H1 (cell line): ENCODE measurements around the gene NMUR1. TPM values are rescaled to one million over a fixed set of nuclear protein-coding genes. Genes with fewer than 3 reads are reported as not detected.

ENCODE experiments used
- CTCF ChIA-PET: fragments of 300-600 bp; sonication (Branson Sonifier 250); formaldehyde crosslinking; loops from one replicate; lab custom pipeline; 2021; ENCODE audit not compliant: partially characterized antibody; lab: Charles Lee
- POLR2A ChIA-PET: fragments of 300-600 bp; sonication (Branson Sonifier 250); formaldehyde crosslinking; loops from one replicate; lab custom pipeline; 2021; ENCODE audit warnings: inconsistent platforms; ENCODE audit not compliant: partially characterized antibody; lab: Charles Lee
- DNase-seq, 2 experiments: peaks; one replicate each; pipeline versions ENCODE4 v3.0.0 to v3.0.0-alpha.2; 2010 to 2022; ENCODE audit warnings: low spot score in 2 of 2, low read depth in 1 of 2, mixed read lengths in 1 of 2
- FAIRE-seq: peaks from 2 replicates; lab custom pipeline; 2011; peaks lifted over from hg19 to GRCh38; lab: Jason Lieb, UNC
- H2AFZ ChIP-seq: 2 replicates; pipeline ENCODE4 v1.8.1; 2012; ENCODE audit warnings: low read length, inconsistent platforms
- H2AK5ac ChIP-seq: 2 replicates; pipeline ENCODE4 v1.6.1; 2013; ENCODE audit warnings: low read depth, low read length
- H2BK120ac ChIP-seq: replicated peaks from 2 replicates; pipeline ENCODE3; 2013; ENCODE audit warnings: low read depth, low read length, inconsistent platforms
- H2BK12ac ChIP-seq: 2 replicates; pipeline ENCODE4 v1.6.1; 2013; ENCODE audit warnings: low read depth, low read length
- H2BK15ac ChIP-seq: 2 replicates; pipeline ENCODE4 v1.6.1; 2013; ENCODE audit warnings: low read length
- H2BK20ac ChIP-seq: 2 replicates; pipeline ENCODE4 v1.6.1; 2013; ENCODE audit warnings: low read length
- H2BK5ac ChIP-seq: 2 replicates; pipeline ENCODE4 v1.6.1; 2013; ENCODE audit warnings: low read depth, low read length
- H3K14ac ChIP-seq: 2 replicates; pipeline ENCODE4 v1.6.1; 2013; ENCODE audit warnings: inconsistent platforms; ENCODE audit not compliant: insufficient read length
- H3K18ac ChIP-seq: 2 replicates; pipeline ENCODE4 v1.6.1; 2013; ENCODE audit warnings: low read length; ENCODE audit errors: extremely low read depth
- H3K23ac ChIP-seq: 2 replicates; pipeline ENCODE4 v1.6.1; 2013; ENCODE audit warnings: inconsistent platforms; ENCODE audit not compliant: insufficient read length
- H3K23me2 ChIP-seq: 2 replicates; pipeline ENCODE4 v1.6.1; 2013; ENCODE audit warnings: low read depth, low read length
- H3K27ac ChIP-seq: 2 replicates; pipeline ENCODE4 v1.6.1; 2011; ENCODE audit warnings: low read depth, low read length, inconsistent platforms
- H3K27me3 ChIP-seq, 4 experiments: replicated peaks in 1 of 4; 1 replicate in 1 of 4; 2 replicates in 3 of 4; pipeline versions ENCODE4 v1.6.1 to v1.8.1; 2011 to 2013; ENCODE audit warnings: low read length in 3 of 4, mild to moderate bottlenecking in 3 of 4, inconsistent platforms in 2 of 4, mixed read lengths in 2 of 4, moderate library complexity in 1 of 4; ENCODE audit not compliant: control insufficient read depth in 3 of 4, insufficient read depth in 3 of 4; ENCODE audit errors: extremely low read depth in 1 of 4
- H3K36me3 ChIP-seq, 4 experiments: 2 replicates each; pipeline versions ENCODE4 v1.6.1 to v1.8.1; 2011 to 2013; ENCODE audit warnings: mild to moderate bottlenecking in 4 of 4, low read length in 3 of 4, moderate library complexity in 2 of 4, control low read depth in 1 of 4, inconsistent platforms in 1 of 4; ENCODE audit not compliant: insufficient read depth in 4 of 4, control insufficient read depth in 2 of 4
- H3K4ac ChIP-seq: replicated peaks from 2 replicates; pipeline ENCODE3; 2013; ENCODE audit warnings: low read length, low read depth, mixed read lengths, inconsistent platforms; ENCODE audit not compliant: insufficient read length
- H3K4me1 ChIP-seq, 4 experiments: replicated peaks in 1 of 4; 1 replicate in 1 of 4; 2 replicates in 3 of 4; pipeline versions ENCODE4 v1.6.1 to v1.8.1; 2011 to 2013; ENCODE audit warnings: low read length in 3 of 4, inconsistent platforms in 2 of 4, mixed read lengths in 1 of 4; ENCODE audit not compliant: insufficient read depth in 4 of 4, control insufficient read depth in 3 of 4
- H3K4me2 ChIP-seq, 2 experiments: 2 replicates each; pipeline versions ENCODE4 v1.6.1 to v1.8.1; 2011 to 2013; ENCODE audit warnings: low read depth in 2 of 2, low read length in 2 of 2, control low read depth in 1 of 2, inconsistent platforms in 1 of 2, mild to moderate bottlenecking in 1 of 2; ENCODE audit not compliant: insufficient read depth in 1 of 2
- H3K4me3 ChIP-seq, 4 experiments: fragments of 200-600, 300-600 bp in 1 of 4; sonication (generic), shearing (Covaris generic), sonication (Bioruptor Twin) in 1 of 4; 2 replicates each; pipeline versions ENCODE4 v1.5.1 to v1.8.1; 2011 to 2016; ENCODE audit warnings: low read length in 4 of 4, low read depth in 3 of 4, control low read depth in 2 of 4, inconsistent platforms in 2 of 4, mild to moderate bottlenecking in 2 of 4, mixed read lengths in 1 of 4, moderate library complexity in 1 of 4; ENCODE audit not compliant: insufficient read depth in 2 of 4; ENCODE audit errors: extremely low read depth in 1 of 4
- H3K56ac ChIP-seq: replicated peaks from 2 replicates; pipeline ENCODE3; 2013; ENCODE audit warnings: low read depth, mild to moderate bottlenecking, mixed read lengths, low read length, inconsistent platforms; ENCODE audit not compliant: insufficient read length
- H3K79me1 ChIP-seq: 2 replicates; pipeline ENCODE4 v1.6.1; 2013; ENCODE audit warnings: low read depth, low read length, control low read depth
- H3K79me2 ChIP-seq, 2 experiments: 2 replicates each; pipeline versions ENCODE4 v1.6.1 to v1.8.1; 2012 to 2013; ENCODE audit warnings: low read length in 2 of 2, mild to moderate bottlenecking in 2 of 2, inconsistent platforms in 1 of 2; ENCODE audit not compliant: insufficient read depth in 2 of 2, control insufficient read depth in 1 of 2
- H3K9ac ChIP-seq, 4 experiments: replicated peaks in 1 of 4; 1 replicate in 1 of 4; 2 replicates in 3 of 4; pipeline versions ENCODE4 v1.6.1 to v1.8.1; 2011 to 2013; ENCODE audit warnings: low read depth in 3 of 4, low read length in 3 of 4, control low read depth in 2 of 4, mild to moderate bottlenecking in 2 of 4, moderate library complexity in 2 of 4, inconsistent platforms in 1 of 4; ENCODE audit errors: extremely low read depth in 1 of 4
- H3K9me3 ChIP-seq, 2 experiments: 2 replicates each; pipeline versions ENCODE4 v1.6.1 to v1.8.1; 2012 to 2013; ENCODE audit warnings: mild to moderate bottlenecking in 2 of 2, moderate library complexity in 2 of 2, control low read depth in 1 of 2, inconsistent platforms in 1 of 2, low read depth in 1 of 2, low read length in 1 of 2, mixed read lengths in 1 of 2; ENCODE audit not compliant: insufficient read depth in 2 of 2
- H4K20me1 ChIP-seq, 2 experiments: replicated peaks in 1 of 2; 2 replicates each; pipeline versions ENCODE3 to v1.8.1; 2011 to 2013; ENCODE audit warnings: inconsistent platforms in 2 of 2, low read length in 2 of 2, mild to moderate bottlenecking in 1 of 2; ENCODE audit not compliant: insufficient read depth in 2 of 2, control insufficient read depth in 1 of 2
- H4K5ac ChIP-seq: 2 replicates; pipeline ENCODE4 v1.6.1; 2013; ENCODE audit warnings: low read length, low read depth, mixed read lengths, inconsistent platforms; ENCODE audit not compliant: insufficient read length
- H4K8ac ChIP-seq: 2 replicates; pipeline ENCODE4 v1.8.0; 2013; ENCODE audit warnings: mild to moderate bottlenecking, moderate library complexity, low read length, inconsistent platforms; ENCODE audit not compliant: insufficient read depth; ENCODE audit errors: extremely low read depth
- H4K91ac ChIP-seq: replicated peaks from 2 replicates; pipeline ENCODE3; 2013; ENCODE audit warnings: low read length, mixed read lengths, inconsistent platforms; ENCODE audit not compliant: insufficient read length
- RBBP5 ChIP-seq: IDR thresholded peaks from 2 replicates; pipeline ENCODE4 v1.7.1; 2012; ENCODE audit warnings: low read depth, mild to moderate bottlenecking, inconsistent platforms, low read length, moderate library complexity, borderline replicate concordance
- ZNF274 ChIP-seq: IDR thresholded peaks from 2 replicates; pipeline ENCODE4 v1.7.0; 2012; ENCODE audit warnings: low read length, borderline replicate concordance; ENCODE audit errors: extremely low read depth
- WGBS, 2 experiments: shearing (Covaris generic) in 1 of 2; methylation state at CpG; one replicate each; pipeline versions ENCODE4 v1.1.6 to v1.1.7; 2013 to 2015; ENCODE audit warnings: low lambda C conversion rate in 2 of 2, mixed read lengths in 2 of 2, inconsistent platforms in 1 of 2, low coverage in 1 of 2, missing lambda C conversion rate in 1 of 2; ENCODE audit not compliant: insufficient replicate concordance in 2 of 2, insufficient coverage in 1 of 2, insufficient read length in 1 of 2; ENCODE audit errors: extremely low coverage in 1 of 2, missing lambda C conversion rate in 1 of 2; 5-methylcytosine and 5-hydroxymethylcytosine counted together
- polyA plus RNA-seq, 7 experiments: library from polyadenylated mRNA; depleted of rRNA in 3 of 7; stranded (reverse) in 5 of 7; unstranded in 2 of 7; fragments of >200 nt in 5 of 7; fragments of 200-250 nt in 2 of 7; gene quantifications; 1 replicate in 5 of 7; 2 replicates in 1 of 7; 4 replicates in 1 of 7; pipeline versions ENCODE4 v1.2.1 to v1.2.3, GENCODE V29; 2011 to 2013; ENCODE audit warnings: missing spikeins in 2 of 7, mixed read lengths in 2 of 7
- total RNA-seq: library from RNA; stranded (reverse); fragmentation: NEBNext Ultra II Directional; extraction: Animal tissue kit (Norgen Biotek cat#: 25700); gene quantifications from 2 replicates; pipeline ENCODE4 v1.2.1, GENCODE V29; 2021

NMUR1 gene
- total and polyA plus RNA-seq, 2 of the 8 experiments (the other 6 are each of a cell fraction or from before 2014, with no cell fraction given) = 0.56 to 1.5 TPM

DNA sequence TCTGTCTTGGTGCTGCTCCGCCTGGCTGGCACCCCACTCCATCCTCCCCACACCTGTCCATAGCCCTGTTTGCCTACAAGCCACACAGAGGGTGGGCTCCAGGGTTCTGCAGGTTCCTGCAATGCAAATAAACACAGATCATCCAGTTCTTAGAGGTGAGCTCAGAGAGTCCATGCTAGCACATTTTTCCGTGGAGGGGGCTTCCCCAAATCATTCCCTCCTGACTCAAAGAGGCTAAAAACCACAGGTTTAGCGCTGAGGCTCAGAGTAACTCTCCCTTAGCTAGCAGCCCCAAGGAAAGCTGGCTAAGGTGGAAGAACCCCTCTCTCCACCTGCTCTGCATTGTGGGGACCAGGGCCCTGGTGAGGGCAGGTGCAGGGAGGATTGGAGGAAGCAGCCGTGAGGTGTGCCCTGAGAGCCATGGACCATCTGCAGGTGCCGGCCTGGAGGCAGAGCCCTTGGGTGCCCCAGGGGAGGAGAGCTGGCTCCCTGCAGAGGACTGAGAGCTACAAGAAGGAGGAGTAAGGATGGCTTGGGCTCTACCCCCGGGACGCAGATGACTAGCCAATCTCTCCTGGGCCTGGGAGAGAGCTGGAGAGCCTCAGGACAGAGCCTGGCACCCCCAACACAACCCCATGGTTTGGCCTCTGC, 38.7 kb upstream of the NMUR1 start:
- H3K4me1 ChIP-seq = peaks cover 0 to 26% (median 17%) of the 10 kb centered on the region in 4 experiments; a peak in 6 of 7 replicates
- H3K79me1 ChIP-seq = no peaks in the 10 kb centered on the region
- peak overlapping the region; percentile 97 for H3K14ac ChIP-seq
- H3K4me3 ChIP-seq = no peak overlapping the region
- POLR2A ChIA-PET = interaction anchor here (0.8 to 2.0 kb wide), 9 partner anchors 14 to 139 kb away, joined by 3 to 8 read pairs (median 4); partner anchors contain the start of genes NCL and PTMA
- TF ChIP-seq ZNF274 (no peak), RBBP5 (no peak)
- FAIRE-seq (no peak), DNase-seq (no peak)
- H3K27me3 ChIP-seq = no peaks in the 10 kb centered on the region
- no peak overlapping the region for H3K23ac ChIP-seq
- H3K18ac ChIP-seq = peak overlapping the region; percentile 94
- peak overlapping the region; percentile 75 for H4K91ac ChIP-seq
- H3K4me2 ChIP-seq = no peak overlapping the region
- peak overlapping the region; percentile 91 for H2BK20ac ChIP-seq
- peak overlapping the region; percentile 70 for H2BK120ac ChIP-seq
- H3K9ac ChIP-seq = no peak overlapping the region; a peak in 1 of 7 replicates
- H2BK15ac ChIP-seq = peak overlapping the region; percentile 46; the same call in 1 of the 2 replicates
- peak overlapping the region; percentile 61 for H4K5ac ChIP-seq
- no peaks in the 10 kb centered on the region for H4K20me1 ChIP-seq
- H3K4ac ChIP-seq = peak overlapping the region; percentile 80
- H2AFZ ChIP-seq = no peak overlapping the region
- peak overlapping the region; percentile 11 for H4K8ac ChIP-seq
- no peaks in the 10 kb centered on the region for H3K36me3 ChIP-seq
- H3K23me2 ChIP-seq = no peaks in the 10 kb centered on the region; the same call in 1 of the 2 replicates
- no peak overlapping the region for H3K27ac ChIP-seq
- peaks cover 3 to 14% of the 10 kb centered on the region in 2 experiments; a peak in 2 of 4 replicates for H3K9me3 ChIP-seq
- no peak overlapping the region for H3K56ac ChIP-seq
- no peaks in the 10 kb centered on the region for H3K79me2 ChIP-seq
- CTCF ChIA-PET = interaction anchor here (0.5 to 16.1 kb wide), 8 partner anchors 11 to 135 kb away, joined by 3 to 368 read pairs (median 8); partner anchors contain the start of gene TEX44
- peak overlapping the region; percentile 82; the same call in 1 of the 2 replicates for H2BK12ac ChIP-seq
- WGBS, 2 experiments = 90% methylated on average over 7 of the region's 7 CpGs; no CpG with 5 or more reads in 1 of the 2 experiments
- H2AK5ac ChIP-seq = peak overlapping the region; percentile 11; the same call in 1 of the 2 replicates
- H2BK5ac ChIP-seq = peak overlapping the region; percentile 36; the same call in 1 of the 2 replicates
